ENCODE results near the gene P2RY14. TPM values are rescaled to one million over a fixed set of nuclear protein-coding genes. Genes with fewer than 3 reads are reported as not detected.
A peak's percentile ranks its signal among the peaks of the same experiment; 100 is the strongest.

Gene P2RY14
- total and polyA plus RNA-seq, 9 donors, result 0.53 to 1.6 (median 1.3) TPM

DNA sequence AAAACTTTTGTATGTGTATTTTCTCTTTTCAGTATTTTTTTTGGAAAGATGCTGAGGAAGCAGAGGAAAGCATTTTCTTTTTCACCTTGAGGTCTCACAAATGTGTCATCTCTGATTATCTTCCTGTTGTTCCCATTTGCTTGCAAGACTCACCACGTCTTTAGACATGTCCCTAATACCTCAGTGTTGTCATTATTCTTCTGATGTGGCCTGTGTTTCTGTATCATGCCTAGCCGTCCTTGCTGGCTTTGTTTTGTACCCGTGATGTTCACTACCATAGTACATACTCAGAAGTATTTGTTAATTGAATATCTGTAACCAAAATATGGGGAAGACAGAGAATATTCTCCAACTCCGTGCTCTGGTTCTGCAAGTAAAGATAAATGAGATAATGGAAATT lies 5.0 kb upstream of the P2RY14 start:
- no peaks in the 10 kb centered on the region for H3K27me3 ChIP-seq (ENCODE audit: control insufficient read depth, insufficient read depth, low read length)
- H3K36me3 ChIP-seq (ENCODE audit: control insufficient read depth, insufficient read depth, low read length), result no peaks in the 10 kb centered on the region
- no peaks in the 10 kb centered on the region for H3K4me1 ChIP-seq (ENCODE audit: control insufficient read depth, insufficient read depth, low read length)
- no peaks in the 10 kb centered on the region for H3K9me3 ChIP-seq (replicated peaks; ENCODE audit: control insufficient read depth, low read depth, low read length)
- no peak for DNase-seq
- H3K27ac ChIP-seq (ENCODE audit: low read length), result no peak overlapping the region
- WGBS (ENCODE audit: insufficient coverage), result no CpG with 5 or more reads among the region's 4 CpGs
- no peak overlapping the region for H3K4me3 ChIP-seq (ENCODE audit: low read length)

DNA sequence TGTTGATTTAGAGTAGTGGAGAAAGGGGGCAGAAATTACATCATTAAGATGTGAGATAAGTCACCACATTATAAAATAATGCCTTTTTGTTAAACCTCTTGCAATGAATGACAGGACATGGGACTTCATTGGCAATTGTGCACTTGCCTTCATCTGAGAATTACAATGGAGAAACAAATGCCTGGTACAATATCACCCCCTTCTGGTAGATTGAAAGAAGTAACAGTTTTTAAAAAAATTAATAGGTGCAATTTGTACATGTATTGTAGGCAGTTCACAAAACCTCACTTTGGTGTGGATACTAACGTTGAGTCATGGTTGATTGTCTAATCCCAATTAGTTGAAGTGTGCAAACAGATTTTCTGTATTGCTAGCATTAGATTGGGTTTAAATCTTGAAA lies 4.6 kb upstream of the P2RY14 start:
- no peaks in the 10 kb centered on the region for H3K4me1 ChIP-seq (ENCODE audit: control insufficient read depth, insufficient read depth, low read length)
- no peak overlapping the region for H3K4me3 ChIP-seq (ENCODE audit: low read length)
- WGBS (ENCODE audit: insufficient coverage), result no CpG with 5 or more reads among the region's 1 CpG
- H3K27me3 ChIP-seq (ENCODE audit: control insufficient read depth, insufficient read depth, low read length), result no peaks in the 10 kb centered on the region
- no peak overlapping the region for H3K27ac ChIP-seq (ENCODE audit: low read length)
- no peaks in the 10 kb centered on the region for H3K36me3 ChIP-seq (ENCODE audit: control insufficient read depth, insufficient read depth, low read length)
- peak; percentile 83 for DNase-seq
- no peaks in the 10 kb centered on the region for H3K9me3 ChIP-seq (replicated peaks; ENCODE audit: control insufficient read depth, low read depth, low read length)

DNA sequence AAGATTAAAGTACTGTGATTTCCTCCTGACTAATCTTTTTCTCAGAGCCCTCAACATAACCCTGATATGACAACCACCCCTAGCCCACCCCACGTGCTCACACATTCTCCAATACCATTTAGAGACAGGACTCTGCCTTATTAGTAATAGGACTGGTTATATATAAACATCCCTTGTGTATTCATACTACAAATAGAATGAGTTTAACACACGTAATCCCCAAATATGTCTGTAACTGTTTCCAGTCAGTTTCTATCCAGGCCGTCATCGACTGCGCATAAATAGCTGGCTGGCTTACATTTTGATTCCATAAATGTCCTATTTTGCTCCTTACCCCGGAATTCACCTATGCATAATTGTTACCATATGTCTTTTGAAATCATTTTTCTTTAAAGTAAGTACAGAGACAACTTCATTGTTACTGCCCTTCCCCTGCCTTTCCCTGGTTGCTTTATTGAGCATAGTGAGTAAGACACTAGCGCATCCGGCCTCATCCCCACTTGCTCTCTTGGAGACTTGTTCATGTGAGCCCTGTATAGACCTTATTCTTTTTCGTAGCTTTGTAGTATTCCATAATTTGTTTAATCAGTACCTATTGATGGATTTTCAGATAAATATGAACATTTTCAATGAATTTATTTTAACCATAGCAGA lies 3.5 kb upstream of the P2RY14 start:
- Histone ChIP-seq H3K27me3 (ENCODE audit: control insufficient read depth, insufficient read depth, low read length) (no peaks in the 10 kb centered on the region), H3K4me3 (ENCODE audit: low read length) (no peak overlapping the region), H3K27ac (ENCODE audit: low read length) (peak overlapping the region; percentile 76), H3K9me3 (replicated peaks; ENCODE audit: control insufficient read depth, low read depth, low read length) (no peaks in the 10 kb centered on the region), H3K36me3 (ENCODE audit: control insufficient read depth, insufficient read depth, low read length) (no peaks in the 10 kb centered on the region), H3K4me1 (ENCODE audit: control insufficient read depth, insufficient read depth, low read length) (no peaks in the 10 kb centered on the region)
- peak; percentile 94 for DNase-seq
- 29% methylated on average over 3 of the region's 9 CpGs for WGBS (ENCODE audit: insufficient coverage)

DNA sequence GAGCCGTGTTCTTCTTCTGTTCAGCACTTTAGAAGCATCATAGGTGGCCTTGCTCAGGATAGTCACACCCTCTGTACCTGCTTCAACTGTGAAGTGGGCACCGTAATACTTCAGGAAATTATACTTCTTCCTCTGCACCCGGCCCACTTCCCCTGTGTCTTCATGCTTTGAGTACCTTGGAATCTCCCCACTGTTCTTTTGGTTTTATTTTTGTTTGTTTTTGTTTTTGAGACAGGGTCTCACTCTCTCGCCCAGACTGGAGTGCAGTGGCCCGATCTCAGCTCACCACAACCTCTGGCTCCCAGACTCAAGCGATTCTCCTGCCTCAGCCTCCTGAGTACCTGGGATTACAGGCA lies 1.7 kb downstream of the P2RY14 start:
- H3K27ac ChIP-seq (ENCODE audit: low read length), result no peak overlapping the region
- no peaks in the 10 kb centered on the region for H3K36me3 ChIP-seq (ENCODE audit: control insufficient read depth, insufficient read depth, low read length)
- H3K9me3 ChIP-seq (replicated peaks; ENCODE audit: control insufficient read depth, low read depth, low read length), result no peaks in the 10 kb centered on the region
- no peak for DNase-seq
- H3K27me3 ChIP-seq (ENCODE audit: control insufficient read depth, insufficient read depth, low read length), result no peaks in the 10 kb centered on the region
- no peak overlapping the region for H3K4me3 ChIP-seq (ENCODE audit: low read length)
- 86% methylated on average over 1 of the region's 6 CpGs for WGBS (ENCODE audit: insufficient coverage)
- no peaks in the 10 kb centered on the region for H3K4me1 ChIP-seq (ENCODE audit: control insufficient read depth, insufficient read depth, low read length)

DNA sequence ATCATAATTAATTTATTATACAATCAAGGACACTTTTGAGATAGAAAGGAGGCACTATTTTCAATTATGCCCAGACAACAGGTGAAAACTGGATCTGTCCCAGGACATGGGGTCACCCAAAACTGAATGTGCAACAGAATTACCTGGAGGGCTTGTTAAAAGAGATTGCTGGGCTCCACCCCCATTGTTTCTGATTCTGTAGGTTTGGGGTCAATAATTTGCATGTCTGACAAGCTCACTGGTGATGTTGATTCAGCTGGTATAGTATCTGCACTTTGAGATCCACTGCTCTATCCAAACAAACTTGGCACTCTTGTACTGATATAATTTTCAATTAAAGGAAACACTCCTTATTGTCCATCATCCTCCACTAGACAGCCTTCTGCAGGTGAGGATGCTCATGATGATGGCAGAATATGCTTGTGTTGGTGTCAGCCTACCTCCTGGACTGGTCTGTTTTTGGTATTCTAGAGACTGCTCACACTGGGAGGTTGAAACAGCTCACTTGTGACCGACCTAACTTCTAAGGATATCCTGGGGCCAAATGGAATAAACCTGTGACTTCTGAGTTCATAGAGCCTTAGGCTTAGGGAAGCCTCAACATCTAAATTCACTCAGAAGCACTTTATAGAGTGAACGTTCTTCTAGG lies 2.2 kb downstream of the P2RY14 start:
- no peak overlapping the region for H3K4me3 ChIP-seq (ENCODE audit: low read length)
- no peaks in the 10 kb centered on the region for H3K4me1 ChIP-seq (ENCODE audit: control insufficient read depth, insufficient read depth, low read length)
- no peaks in the 10 kb centered on the region for H3K27me3 ChIP-seq (ENCODE audit: control insufficient read depth, insufficient read depth, low read length)
- H3K27ac ChIP-seq (ENCODE audit: low read length), result no peak overlapping the region
- DNase-seq, result no peak
- H3K36me3 ChIP-seq (ENCODE audit: control insufficient read depth, insufficient read depth, low read length), result no peaks in the 10 kb centered on the region
- no peaks in the 10 kb centered on the region for H3K9me3 ChIP-seq (replicated peaks; ENCODE audit: control insufficient read depth, low read depth, low read length)
- 88% methylated on average over 1 of the region's 2 CpGs for WGBS (ENCODE audit: insufficient coverage)

DNA sequence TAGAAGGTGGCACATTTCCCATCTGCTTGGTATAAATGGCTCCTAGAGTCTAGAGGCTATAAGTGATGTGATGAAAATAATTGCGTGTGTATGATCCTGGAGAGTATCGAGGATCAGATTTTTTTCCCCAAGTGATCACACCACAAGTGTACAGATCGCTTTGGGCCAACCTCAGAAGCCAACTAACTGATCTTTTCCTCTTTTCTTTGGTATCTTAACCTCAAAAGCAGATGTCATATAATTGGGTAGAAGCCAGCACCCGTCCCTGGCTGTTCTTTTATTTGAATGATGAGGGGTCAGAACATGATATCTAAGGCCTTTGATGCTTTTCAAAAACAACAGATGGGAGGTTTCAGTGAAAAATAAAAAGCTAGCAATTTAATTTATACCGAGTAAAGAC lies 3.3 kb downstream of the P2RY14 start:
- Histone ChIP-seq H3K27me3 (ENCODE audit: control insufficient read depth, insufficient read depth, low read length) (no peaks in the 10 kb centered on the region), H3K36me3 (ENCODE audit: control insufficient read depth, insufficient read depth, low read length) (no peaks in the 10 kb centered on the region), H3K4me3 (ENCODE audit: low read length) (no peak overlapping the region), H3K27ac (ENCODE audit: low read length) (no peak overlapping the region), H3K4me1 (ENCODE audit: control insufficient read depth, insufficient read depth, low read length) (no peaks in the 10 kb centered on the region), H3K9me3 (replicated peaks; ENCODE audit: control insufficient read depth, low read depth, low read length) (no peaks in the 10 kb centered on the region)
- WGBS (ENCODE audit: insufficient coverage), result no CpG with 5 or more reads among the region's 5 CpGs
- DNase-seq, result no peak

DNA sequence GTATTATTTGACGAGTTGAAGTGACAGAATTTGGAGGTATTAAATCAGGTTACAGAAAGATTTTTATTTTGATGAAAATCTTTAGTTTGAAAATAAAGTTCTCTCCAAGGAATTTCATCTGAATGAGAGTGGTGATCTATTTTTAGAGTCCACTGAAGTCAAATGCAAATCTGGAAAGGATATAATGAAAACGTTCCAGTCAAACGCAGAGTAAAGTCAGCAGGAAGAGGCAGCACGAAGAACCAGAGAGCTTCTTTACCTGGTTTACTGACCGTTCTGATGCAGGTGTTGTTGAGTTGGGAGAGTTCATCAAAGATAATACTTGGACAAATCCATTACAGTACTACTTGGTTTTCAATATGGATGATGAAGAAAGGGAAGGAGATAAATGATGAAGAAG lies 8.7 kb downstream of the P2RY14 start:
- H3K9me3 ChIP-seq (replicated peaks; ENCODE audit: control insufficient read depth, low read depth, low read length), result no peaks in the 10 kb centered on the region
- H3K4me1 ChIP-seq (ENCODE audit: control insufficient read depth, insufficient read depth, low read length), result peaks cover 9% of the 10 kb centered on the region
- peak; percentile 82 for DNase-seq
- H3K36me3 ChIP-seq (ENCODE audit: control insufficient read depth, insufficient read depth, low read length), result no peaks in the 10 kb centered on the region
- no peaks in the 10 kb centered on the region for H3K27me3 ChIP-seq (ENCODE audit: control insufficient read depth, insufficient read depth, low read length)
- 23% methylated on average over 3 of the region's 5 CpGs for WGBS (ENCODE audit: insufficient coverage)
- H3K27ac ChIP-seq (ENCODE audit: low read length), result peak overlapping the region; percentile 47
- H3K4me3 ChIP-seq (ENCODE audit: low read length), result no peak overlapping the region

DNA sequence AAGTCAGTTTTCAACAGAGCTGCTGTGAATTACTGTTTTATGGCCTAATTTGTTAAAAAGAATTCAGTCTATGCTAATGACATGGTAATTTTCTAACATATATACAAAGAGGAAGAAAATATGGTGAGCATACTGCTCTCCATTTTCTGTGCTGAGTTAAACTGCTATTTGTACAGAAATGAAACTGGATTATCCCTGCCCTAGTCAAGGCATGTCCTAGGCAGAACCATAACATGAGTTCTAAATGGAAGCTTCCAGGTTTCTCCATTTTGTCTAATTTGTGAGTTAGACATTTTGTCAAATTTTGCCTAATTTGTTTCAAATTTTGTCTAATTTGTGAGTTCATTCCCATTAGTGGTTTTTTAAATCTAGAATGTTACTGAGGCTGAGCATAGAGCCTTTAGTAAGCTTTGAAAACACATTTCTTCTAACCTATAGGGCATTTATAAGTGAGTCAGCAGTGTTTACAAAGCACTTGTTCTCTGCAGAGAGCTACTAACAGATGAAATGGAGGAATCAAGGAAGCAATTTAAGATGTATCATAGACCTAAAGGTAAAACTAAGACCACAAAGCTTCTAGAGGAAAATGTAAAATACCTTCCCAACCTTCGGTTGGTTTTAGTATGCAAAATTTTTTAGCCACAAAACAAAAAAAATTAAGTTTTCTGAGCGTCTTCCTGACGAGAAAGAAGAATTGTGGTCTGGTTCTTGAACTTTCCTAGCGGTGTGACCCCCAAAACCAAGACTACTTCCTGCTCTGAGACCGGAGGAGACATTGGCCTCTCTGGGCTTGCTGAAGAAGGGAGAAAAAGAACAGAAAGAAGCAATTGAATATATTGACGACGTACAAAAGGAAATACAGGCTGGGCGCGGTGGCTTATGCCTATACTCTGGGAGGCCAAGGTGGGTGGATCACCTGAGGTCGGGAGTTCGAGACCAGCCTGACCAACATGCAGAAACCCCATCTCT lies 9.8 kb downstream of the P2RY14 start:
- no peak for DNase-seq
- WGBS (ENCODE audit: insufficient coverage), result 100% methylated on average over 3 of the region's 11 CpGs
- H3K9me3 ChIP-seq (replicated peaks; ENCODE audit: control insufficient read depth, low read depth, low read length), result no peaks in the 10 kb centered on the region
- H3K36me3 ChIP-seq (ENCODE audit: control insufficient read depth, insufficient read depth, low read length), result no peaks in the 10 kb centered on the region
- no peak overlapping the region for H3K27ac ChIP-seq (ENCODE audit: low read length)
- no peak overlapping the region for H3K4me3 ChIP-seq (ENCODE audit: low read length)
- no peaks in the 10 kb centered on the region for H3K27me3 ChIP-seq (ENCODE audit: control insufficient read depth, insufficient read depth, low read length)
- peaks cover 9% of the 10 kb centered on the region for H3K4me1 ChIP-seq (ENCODE audit: control insufficient read depth, insufficient read depth, low read length)

DNA sequence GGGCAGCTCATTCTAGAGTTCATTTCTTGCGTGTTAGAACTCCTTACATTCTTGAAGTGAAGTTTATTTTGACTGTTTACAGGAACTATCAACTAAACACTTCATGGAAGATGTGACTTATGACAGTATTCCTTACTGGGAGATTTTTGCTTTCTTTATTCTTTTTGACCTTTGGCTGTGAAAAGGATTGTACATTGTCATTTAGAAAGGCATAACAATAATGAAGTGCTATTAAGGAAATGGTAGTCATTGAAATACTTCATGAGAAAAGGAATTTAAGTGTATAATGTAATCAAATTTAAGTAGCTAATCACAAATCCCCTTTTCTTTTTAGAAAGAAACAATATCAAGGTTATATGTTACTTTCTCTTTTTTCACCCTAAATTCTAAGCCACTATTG lies 11.3 kb downstream of the P2RY14 start:
- H3K27ac ChIP-seq (ENCODE audit: low read length), result no peak overlapping the region
- DNase-seq, result no peak

DNA sequence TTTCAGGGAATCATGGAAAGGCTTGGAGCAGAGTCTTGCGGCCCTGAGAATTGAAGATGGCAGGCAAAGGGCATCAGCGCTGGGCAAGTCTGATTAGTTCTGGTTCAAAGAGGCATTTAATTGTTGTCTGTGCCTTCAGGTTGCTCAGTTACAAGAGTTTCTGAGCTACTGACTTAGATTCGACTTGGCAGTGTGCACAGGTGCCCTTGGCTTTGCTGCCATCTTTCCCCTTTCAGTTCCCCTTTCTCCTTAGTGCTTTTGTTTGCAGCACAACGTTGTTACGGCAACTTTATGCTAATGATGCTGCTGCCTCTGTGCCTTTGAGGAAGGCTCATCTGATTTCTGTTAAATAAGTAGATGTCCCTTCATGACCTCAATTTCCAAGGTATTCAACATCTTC lies 12.5 kb downstream of the P2RY14 start:
- Histone ChIP-seq H3K4me1 (ENCODE audit: control insufficient read depth, insufficient read depth, low read length) (peaks cover 9% of the 10 kb centered on the region), H3K4me3 (ENCODE audit: low read length) (no peak overlapping the region), H3K27me3 (ENCODE audit: control insufficient read depth, insufficient read depth, low read length) (no peaks in the 10 kb centered on the region), H3K9me3 (replicated peaks; ENCODE audit: control insufficient read depth, low read depth, low read length) (no peaks in the 10 kb centered on the region), H3K27ac (ENCODE audit: low read length) (no peak overlapping the region), H3K36me3 (ENCODE audit: control insufficient read depth, insufficient read depth, low read length) (no peaks in the 10 kb centered on the region)
- peak; percentile 83 for DNase-seq
- WGBS (ENCODE audit: insufficient coverage), result 57% methylated on average over 1 of the region's 5 CpGs

More for the DNA sequence above, 11.3 kb downstream of the P2RY14 start:
- no CpG with 5 or more reads among the region's 1 CpG for WGBS (ENCODE audit: insufficient coverage)
- no peaks in the 10 kb centered on the region for H3K36me3 ChIP-seq (ENCODE audit: control insufficient read depth, insufficient read depth, low read length)
- H3K4me1 ChIP-seq (ENCODE audit: control insufficient read depth, insufficient read depth, low read length), result peaks cover 9% of the 10 kb centered on the region
- no peak overlapping the region for H3K4me3 ChIP-seq (ENCODE audit: low read length)
- no peaks in the 10 kb centered on the region for H3K27me3 ChIP-seq (ENCODE audit: control insufficient read depth, insufficient read depth, low read length)
- H3K9me3 ChIP-seq (replicated peaks; ENCODE audit: control insufficient read depth, low read depth, low read length), result no peaks in the 10 kb centered on the region
